ENCODE results near the gene LUC7L2. TPM values are rescaled to one million over a fixed set of nuclear protein-coding genes. Genes with fewer than 3 reads are reported as not detected.

Gene LUC7L2
- total RNA-seq, 1 experiment from 2014 or later, result 74.2 TPM

DNA sequence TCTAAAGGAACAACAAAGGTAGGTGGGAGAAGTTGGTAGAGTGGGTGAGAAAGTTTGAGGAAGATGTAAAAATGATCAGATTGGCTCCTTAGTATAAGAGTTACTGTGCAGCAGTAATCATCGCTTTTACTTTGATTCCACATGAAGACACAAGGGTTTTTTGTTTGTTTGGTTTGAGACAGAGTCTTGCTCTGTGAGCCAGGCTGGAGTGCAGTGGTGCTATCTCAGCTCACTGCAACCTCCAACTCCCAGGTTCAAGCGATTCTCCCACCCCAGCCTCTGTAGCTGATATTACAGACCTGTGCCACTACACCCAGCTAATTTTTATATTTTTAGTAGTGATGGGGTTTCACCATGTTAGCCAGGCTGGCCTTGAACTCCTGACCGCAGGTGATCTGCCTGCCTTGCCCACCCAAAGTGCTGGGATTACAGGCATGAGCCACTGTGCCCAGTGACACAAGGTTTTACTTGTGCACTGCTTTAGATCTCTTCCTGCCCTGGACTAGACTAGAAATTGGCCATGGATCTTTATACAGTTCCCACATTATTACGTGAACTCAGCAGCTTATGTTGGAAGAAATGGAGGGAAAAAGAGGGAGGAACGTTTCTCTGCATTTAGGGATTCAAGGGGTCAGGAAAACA is 10.7 kb downstream of the LUC7L2 start:
- no peak for DNase-seq
- no peaks in the 10 kb centered on the region for H3K27me3 ChIP-seq (replicated peaks; ENCODE audit: control insufficient read depth, insufficient read depth, low read length)
- no peaks in the 10 kb centered on the region for H3K9me3 ChIP-seq
- POLR2A ChIA-PET, result interaction anchor here (0.6 kb wide), 1 partner anchor 43 kb away, joined by 8 read pairs; no protein-coding TSS in a partner anchor
- H3K4me1 ChIP-seq, result no peaks in the 10 kb centered on the region
- no peak overlapping the region for H3K4me3 ChIP-seq (ENCODE audit: low read depth, low read length)
- Mint-ChIP-seq H3K27ac (ENCODE audit: unreplicated experiment) (no peak overlapping the region), H3K4me3 (ENCODE audit: unreplicated experiment) (no peak overlapping the region), H3K36me3 (ENCODE audit: insufficient read depth, unreplicated experiment) (peaks cover 22% of the 10 kb centered on the region), H3K27me3 (ENCODE audit: insufficient read depth, unreplicated experiment) (no peaks in the 10 kb centered on the region), H3K9me3 (ENCODE audit: unreplicated experiment) (no peaks in the 10 kb centered on the region), H3K4me1 (ENCODE audit: low read depth, unreplicated experiment) (peaks cover 20% of the 10 kb centered on the region)
- peaks cover under 1% of the 10 kb centered on the region for H3K36me3 ChIP-seq (ENCODE audit: control insufficient read depth, insufficient read depth, low read length)
- intact Hi-C loops (cut with micrococcal nuclease; ENCODE audit: unreplicated experiment), result no loop called here
- BruUV-seq (replicated peaks), result no TSS peak
- CTCF ChIA-PET, result interaction anchor here (0.8 kb wide), 1 partner anchor 78 kb away, joined by 3 read pairs; no protein-coding TSS in a partner anchor
- TF ChIP-seq, protein P1, sequence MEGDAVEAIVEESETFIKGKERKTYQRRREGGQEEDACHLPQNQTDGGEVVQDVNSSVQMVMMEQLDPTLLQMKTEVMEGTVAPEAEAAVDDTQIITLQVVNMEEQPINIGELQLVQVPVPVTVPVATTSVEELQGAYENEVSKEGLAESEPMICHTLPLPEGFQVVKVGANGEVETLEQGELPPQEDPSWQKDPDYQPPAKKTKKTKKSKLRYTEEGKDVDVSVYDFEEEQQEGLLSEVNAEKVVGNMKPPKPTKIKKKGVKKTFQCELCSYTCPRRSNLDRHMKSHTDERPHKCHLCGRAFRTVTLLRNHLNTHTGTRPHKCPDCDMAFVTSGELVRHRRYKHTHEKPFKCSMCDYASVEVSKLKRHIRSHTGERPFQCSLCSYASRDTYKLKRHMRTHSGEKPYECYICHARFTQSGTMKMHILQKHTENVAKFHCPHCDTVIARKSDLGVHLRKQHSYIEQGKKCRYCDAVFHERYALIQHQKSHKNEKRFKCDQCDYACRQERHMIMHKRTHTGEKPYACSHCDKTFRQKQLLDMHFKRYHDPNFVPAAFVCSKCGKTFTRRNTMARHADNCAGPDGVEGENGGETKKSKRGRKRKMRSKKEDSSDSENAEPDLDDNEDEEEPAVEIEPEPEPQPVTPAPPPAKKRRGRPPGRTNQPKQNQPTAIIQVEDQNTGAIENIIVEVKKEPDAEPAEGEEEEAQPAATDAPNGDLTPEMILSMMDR (IDR thresholded peaks at IDR 0.05; ENCODE audit: insufficient read depth in 1 of 2, low read depth in 1 of 2, low read length in 1 of 2, severe bottlenecking in 1 of 2, unreplicated experiment in 1 of 2), result no peak

DNA sequence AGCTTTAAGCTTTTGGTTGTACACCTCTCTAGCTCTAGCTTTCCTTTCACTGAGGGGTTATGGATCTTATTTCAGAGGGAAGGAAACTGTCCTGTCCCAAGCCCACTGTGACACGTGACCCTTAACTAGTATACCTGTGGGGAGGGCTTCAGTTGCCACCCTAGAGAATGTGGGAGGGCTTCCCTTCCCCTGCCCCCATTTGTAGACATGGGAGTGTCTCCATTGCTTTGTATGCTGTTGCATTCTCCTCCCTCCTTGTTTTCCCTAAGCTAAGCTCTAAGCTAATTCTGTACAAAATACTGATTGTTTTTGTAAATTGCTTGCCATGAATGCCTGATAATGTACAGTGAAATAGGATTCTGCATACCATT is 11.2 kb downstream of the LUC7L2 start:
- Mint-ChIP-seq H3K9me3 (ENCODE audit: unreplicated experiment) (no peaks in the 10 kb centered on the region), H3K4me1 (ENCODE audit: low read depth, unreplicated experiment) (peaks cover 15% of the 10 kb centered on the region), H3K36me3 (ENCODE audit: insufficient read depth, unreplicated experiment) (peaks cover 17% of the 10 kb centered on the region), H3K4me3 (ENCODE audit: unreplicated experiment) (no peak overlapping the region), H3K27ac (ENCODE audit: unreplicated experiment) (no peak overlapping the region), H3K27me3 (ENCODE audit: insufficient read depth, unreplicated experiment) (no peaks in the 10 kb centered on the region)
- DNase-seq, result no peak
- ChIA-PET CTCF (interaction anchor here (0.8 kb wide), 1 partner anchor 78 kb away, joined by 3 read pairs; no protein-coding TSS in a partner anchor), POLR2A (interaction anchor here (0.6 kb wide), 1 partner anchor 42 kb away, joined by 8 read pairs; no protein-coding TSS in a partner anchor)
- H3K36me3 ChIP-seq (ENCODE audit: control insufficient read depth, insufficient read depth, low read length), result no peaks in the 10 kb centered on the region
- no peak overlapping the region for H3K4me3 ChIP-seq (ENCODE audit: low read depth, low read length)
- intact Hi-C loops (cut with micrococcal nuclease; ENCODE audit: unreplicated experiment), result no loop called here
- H3K27me3 ChIP-seq (replicated peaks; ENCODE audit: control insufficient read depth, insufficient read depth, low read length), result no peaks in the 10 kb centered on the region
- H3K4me1 ChIP-seq, result no peaks in the 10 kb centered on the region
- BruUV-seq (replicated peaks), result no TSS peak
- TF ChIP-seq, protein P1 (IDR thresholded peaks at IDR 0.05; ENCODE audit: insufficient read depth in 1 of 2, low read depth in 1 of 2, low read length in 1 of 2, severe bottlenecking in 1 of 2, unreplicated experiment in 1 of 2), result no peak
- no peaks in the 10 kb centered on the region for H3K9me3 ChIP-seq

DNA sequence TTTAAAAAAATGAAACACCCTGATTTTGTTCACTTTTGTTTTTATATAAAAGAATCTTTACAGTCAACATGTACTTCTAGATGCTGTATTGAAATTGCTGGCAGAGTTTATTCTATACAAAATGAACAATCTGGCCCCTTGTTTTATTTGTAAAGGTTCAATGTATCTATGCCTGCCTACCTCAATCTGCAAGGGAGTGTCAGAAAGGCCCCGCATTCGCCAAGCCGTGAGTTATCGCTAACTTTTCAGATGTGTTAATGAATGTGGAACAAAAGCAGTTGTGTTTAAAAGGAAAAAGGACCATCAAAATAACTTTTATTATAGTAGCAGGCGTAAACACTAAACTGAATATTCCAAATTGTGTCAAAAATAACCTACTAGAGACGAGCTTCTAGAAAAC is 14.6 kb downstream of the LUC7L2 start:
- Mint-ChIP-seq H3K4me1 (ENCODE audit: low read depth, unreplicated experiment) (peaks cover 14% of the 10 kb centered on the region), H3K4me3 (ENCODE audit: unreplicated experiment) (no peak overlapping the region), H3K27me3 (ENCODE audit: insufficient read depth, unreplicated experiment) (no peaks in the 10 kb centered on the region), H3K27ac (ENCODE audit: unreplicated experiment) (no peak overlapping the region), H3K36me3 (ENCODE audit: insufficient read depth, unreplicated experiment) (peaks cover 35% of the 10 kb centered on the region), H3K9me3 (ENCODE audit: unreplicated experiment) (no peaks in the 10 kb centered on the region)
- Histone ChIP-seq H3K4me3 (ENCODE audit: low read depth, low read length) (no peak overlapping the region), H3K4me1 (no peaks in the 10 kb centered on the region), H3K9me3 (no peaks in the 10 kb centered on the region), H3K36me3 (ENCODE audit: control insufficient read depth, insufficient read depth, low read length) (no peaks in the 10 kb centered on the region), H3K27me3 (replicated peaks; ENCODE audit: control insufficient read depth, insufficient read depth, low read length) (no peaks in the 10 kb centered on the region)
- POLR2A ChIA-PET, result interaction anchor here (1.1 kb wide), 1 partner anchor 15 kb away, joined by 3 read pairs; the partner anchor contains the start of gene LUC7L2
- TF ChIP-seq, protein P1 (IDR thresholded peaks at IDR 0.05; ENCODE audit: insufficient read depth in 1 of 2, low read depth in 1 of 2, low read length in 1 of 2, severe bottlenecking in 1 of 2, unreplicated experiment in 1 of 2), result no peak
- CTCF ChIA-PET, result no interaction called here
- no TSS peak for BruUV-seq (replicated peaks)
- intact Hi-C loops (cut with micrococcal nuclease; ENCODE audit: unreplicated experiment), result no loop called here
- DNase-seq, result no peak

Measured in Caco-2 (cell line).